Fibroblast of pulmonary artery (primary cell): ENCODE measurements around the gene ESR1.
A peak's percentile ranks its signal among the peaks of the same experiment; 100 is the strongest.

Source experiments
- DNase-seq: peaks from one replicate; pipeline ENCODE4 v3.0.0-alpha.2; 2010; ENCODE audit warnings: low read depth
- H3K4me3 ChIP-seq: replicated peaks from 2 replicates; pipeline ENCODE4 v1.5.1; 2011; ENCODE audit warnings: low read depth, mild to moderate bottlenecking, control low read depth, low read length, moderate library complexity
- TF ChIP-seq, protein P1 (sequence below): IDR thresholded peaks from 2 replicates; pipeline ENCODE4 v1.5.1; 2011; ENCODE audit warnings: mild to moderate bottlenecking, control low read depth, low read length, inconsistent platforms; ENCODE audit errors: missing control alignments

The ESR1 gene

DNA sequence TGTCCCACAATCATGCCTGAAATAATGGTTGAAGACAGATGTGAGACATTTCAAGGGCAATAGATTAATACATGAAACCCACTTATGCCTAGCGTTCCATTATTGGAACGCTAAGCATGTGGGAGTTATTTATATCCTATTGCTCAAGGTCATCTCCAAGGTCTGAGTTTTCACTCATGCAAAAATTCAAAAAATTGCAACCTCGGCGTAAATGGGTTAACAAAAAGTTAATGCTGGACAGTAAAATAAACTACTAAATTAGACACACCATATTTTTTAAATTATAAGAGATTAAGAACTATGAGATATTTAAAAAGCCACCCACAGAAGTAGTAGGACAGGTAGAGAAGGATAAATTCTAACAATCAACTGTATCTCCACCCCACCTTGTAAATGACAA is 98.4 kb downstream of the ESR1 start:
- no peak overlapping the region for H3K4me3 ChIP-seq
- TF ChIP-seq, protein P1, sequence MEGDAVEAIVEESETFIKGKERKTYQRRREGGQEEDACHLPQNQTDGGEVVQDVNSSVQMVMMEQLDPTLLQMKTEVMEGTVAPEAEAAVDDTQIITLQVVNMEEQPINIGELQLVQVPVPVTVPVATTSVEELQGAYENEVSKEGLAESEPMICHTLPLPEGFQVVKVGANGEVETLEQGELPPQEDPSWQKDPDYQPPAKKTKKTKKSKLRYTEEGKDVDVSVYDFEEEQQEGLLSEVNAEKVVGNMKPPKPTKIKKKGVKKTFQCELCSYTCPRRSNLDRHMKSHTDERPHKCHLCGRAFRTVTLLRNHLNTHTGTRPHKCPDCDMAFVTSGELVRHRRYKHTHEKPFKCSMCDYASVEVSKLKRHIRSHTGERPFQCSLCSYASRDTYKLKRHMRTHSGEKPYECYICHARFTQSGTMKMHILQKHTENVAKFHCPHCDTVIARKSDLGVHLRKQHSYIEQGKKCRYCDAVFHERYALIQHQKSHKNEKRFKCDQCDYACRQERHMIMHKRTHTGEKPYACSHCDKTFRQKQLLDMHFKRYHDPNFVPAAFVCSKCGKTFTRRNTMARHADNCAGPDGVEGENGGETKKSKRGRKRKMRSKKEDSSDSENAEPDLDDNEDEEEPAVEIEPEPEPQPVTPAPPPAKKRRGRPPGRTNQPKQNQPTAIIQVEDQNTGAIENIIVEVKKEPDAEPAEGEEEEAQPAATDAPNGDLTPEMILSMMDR = no peak
- no peak for DNase-seq

DNA sequence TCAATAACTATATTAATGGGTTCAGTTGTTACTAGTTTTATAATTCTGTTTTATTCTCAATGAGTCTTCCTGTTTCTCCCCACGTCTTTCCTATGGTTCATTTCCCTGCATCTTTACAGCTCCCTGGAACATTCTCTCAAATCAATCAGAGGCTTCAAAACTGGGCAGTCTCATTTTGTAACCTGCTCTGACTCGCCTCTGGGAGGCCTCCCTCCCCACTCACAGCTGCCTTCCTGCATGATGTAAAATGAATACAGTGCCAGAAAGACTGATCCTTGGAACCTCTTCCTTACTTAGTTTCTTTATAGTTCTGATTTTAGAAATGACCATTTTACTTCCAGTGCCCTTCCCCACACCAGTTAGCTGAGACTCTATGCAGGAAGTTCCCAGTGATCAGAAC is 103.9 kb downstream of the ESR1 start:
- H3K4me3 ChIP-seq = no peak overlapping the region
- TF ChIP-seq, protein P1 = no peak
- no peak for DNase-seq

DNA sequence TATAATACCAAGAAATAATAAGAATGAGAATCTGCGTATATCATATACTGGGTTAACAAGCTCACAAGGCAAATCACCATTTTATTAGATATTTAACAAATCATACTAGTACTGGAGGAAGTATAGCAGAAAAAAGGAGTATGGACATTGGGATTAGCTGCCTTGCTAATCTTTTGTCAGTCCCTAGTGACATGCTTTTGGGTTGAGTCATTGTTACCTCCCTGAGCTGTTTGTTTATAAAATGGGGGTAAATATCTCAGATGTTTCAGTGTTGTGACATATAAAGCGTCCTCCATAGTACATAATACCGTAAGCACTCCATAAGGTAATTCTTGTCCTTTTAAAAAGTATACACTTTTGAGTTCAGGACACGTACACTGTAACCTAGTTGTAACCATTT is 107.0 kb downstream of the ESR1 start:
- TF ChIP-seq, protein P1 = no peak
- peak; percentile 47 for DNase-seq
- H3K4me3 ChIP-seq = no peak overlapping the region

DNA sequence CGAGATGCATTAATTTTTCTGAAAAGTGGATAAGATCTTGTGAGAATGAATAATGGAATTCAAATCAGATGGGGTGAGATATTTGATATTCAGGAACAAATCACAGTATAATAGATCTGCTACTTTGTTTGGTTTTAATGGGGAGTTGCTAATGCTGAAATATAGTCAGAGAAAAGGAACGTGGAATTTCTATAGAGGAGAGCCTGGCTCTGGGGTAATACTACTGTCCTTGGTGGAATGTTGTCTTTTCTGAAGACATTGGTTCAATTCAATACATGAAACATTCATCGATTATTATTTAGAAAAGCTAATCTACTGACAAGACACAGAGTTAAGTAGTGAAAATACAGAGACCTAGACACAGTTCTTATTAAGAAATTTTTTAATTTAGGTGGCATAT is 108.6 kb downstream of the ESR1 start:
- TF ChIP-seq, protein P1 = no peak
- no peak overlapping the region for H3K4me3 ChIP-seq
- DNase-seq = no peak

DNA sequence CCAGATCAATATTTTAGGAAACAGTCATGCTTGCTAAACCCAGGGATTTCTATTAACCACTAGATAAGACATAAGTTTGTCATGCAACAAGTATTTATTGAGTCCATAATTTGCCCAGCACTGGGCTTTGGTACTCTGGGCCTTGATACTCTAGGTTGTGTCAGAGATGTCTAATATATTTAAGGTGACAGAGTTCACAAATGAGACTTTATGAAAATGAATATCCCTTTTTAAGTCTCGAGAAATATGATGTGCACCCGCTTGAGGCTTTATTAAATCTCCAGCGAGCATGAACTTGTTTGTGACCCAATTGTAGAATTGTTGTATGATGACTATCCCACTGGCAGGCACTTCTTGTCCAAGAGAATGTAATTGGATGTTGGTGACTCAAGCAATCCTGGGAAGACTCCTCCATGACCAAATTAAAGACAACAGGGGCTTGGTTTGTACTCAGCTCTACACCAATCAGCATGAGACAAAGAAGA is 109.2 kb downstream of the ESR1 start:
- no peak overlapping the region for H3K4me3 ChIP-seq
- DNase-seq = peak; percentile 51
- TF ChIP-seq, protein P1 = no peak

DNA sequence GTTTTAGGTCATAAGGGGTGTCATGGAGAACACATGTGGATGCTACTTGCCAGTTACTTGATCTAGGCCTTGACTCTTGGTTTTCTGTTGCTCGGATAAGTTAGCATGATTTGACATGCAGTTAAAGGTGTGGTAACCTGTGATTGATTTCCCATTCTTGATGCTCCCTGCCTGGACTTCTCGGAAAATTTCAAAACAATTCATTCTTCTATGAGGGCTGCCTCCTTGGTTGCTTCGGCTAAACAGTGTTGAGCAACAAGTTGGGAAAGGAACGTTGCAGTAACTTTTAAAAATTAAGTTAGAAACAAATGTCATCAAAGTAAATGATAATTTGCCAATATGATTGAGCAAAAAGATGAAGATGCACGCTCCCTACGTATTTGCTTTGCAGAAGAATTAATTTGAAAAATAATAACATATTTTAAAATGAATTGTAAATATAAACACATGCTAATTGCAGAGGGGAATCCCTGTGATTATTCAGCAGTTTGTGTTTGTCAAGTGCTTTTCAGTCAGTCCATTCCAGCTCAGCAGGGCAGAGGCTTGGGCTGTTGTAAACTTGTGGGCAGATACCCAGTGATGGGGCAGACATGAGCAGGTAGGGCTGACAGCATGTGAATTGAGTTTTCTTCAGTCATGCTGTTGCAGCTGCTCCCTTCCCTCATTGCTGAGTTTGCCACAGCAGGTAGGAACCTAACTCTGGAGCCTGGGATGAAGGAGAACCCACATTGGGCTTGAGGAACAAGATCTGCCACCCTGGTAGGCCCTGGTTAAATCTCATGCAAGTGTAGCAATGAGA is 110.2 kb downstream of the ESR1 start:
- TF ChIP-seq, protein P1 = no peak
- DNase-seq = no peak
- no peak overlapping the region for H3K4me3 ChIP-seq

DNA sequence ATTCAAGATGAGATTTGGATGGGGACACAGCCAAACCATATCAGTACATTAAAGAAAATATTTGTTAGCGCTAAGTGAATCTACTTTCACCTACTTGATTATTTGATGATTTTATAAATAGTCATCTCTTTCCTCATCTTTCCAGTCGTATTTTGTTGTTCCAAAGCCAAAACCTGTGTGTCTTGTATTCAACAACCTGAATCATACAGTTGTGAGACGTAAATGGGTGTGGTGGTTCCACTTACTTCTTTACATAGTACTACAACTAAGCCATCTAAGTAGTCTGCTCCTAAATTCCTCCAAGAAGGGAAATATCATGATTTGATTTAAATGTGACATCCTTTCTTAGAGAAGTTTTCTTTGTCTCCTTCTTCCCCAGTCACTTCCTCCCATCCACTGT is 132.8 kb downstream of the ESR1 start:
- TF ChIP-seq, protein P1 = no peak

More for the DNA sequence above, 132.8 kb downstream of the ESR1 start:
- no peak overlapping the region for H3K4me3 ChIP-seq
- DNase-seq = no peak
